ENCODE measurements around the gene S100A6. TPM values are rescaled to one million over a fixed set of nuclear protein-coding genes. Genes with fewer than 3 reads are reported as not detected.

Gene S100A6
- total and polyA plus RNA-seq, 2 donors: 322 to 1,706 TPM

DNA sequence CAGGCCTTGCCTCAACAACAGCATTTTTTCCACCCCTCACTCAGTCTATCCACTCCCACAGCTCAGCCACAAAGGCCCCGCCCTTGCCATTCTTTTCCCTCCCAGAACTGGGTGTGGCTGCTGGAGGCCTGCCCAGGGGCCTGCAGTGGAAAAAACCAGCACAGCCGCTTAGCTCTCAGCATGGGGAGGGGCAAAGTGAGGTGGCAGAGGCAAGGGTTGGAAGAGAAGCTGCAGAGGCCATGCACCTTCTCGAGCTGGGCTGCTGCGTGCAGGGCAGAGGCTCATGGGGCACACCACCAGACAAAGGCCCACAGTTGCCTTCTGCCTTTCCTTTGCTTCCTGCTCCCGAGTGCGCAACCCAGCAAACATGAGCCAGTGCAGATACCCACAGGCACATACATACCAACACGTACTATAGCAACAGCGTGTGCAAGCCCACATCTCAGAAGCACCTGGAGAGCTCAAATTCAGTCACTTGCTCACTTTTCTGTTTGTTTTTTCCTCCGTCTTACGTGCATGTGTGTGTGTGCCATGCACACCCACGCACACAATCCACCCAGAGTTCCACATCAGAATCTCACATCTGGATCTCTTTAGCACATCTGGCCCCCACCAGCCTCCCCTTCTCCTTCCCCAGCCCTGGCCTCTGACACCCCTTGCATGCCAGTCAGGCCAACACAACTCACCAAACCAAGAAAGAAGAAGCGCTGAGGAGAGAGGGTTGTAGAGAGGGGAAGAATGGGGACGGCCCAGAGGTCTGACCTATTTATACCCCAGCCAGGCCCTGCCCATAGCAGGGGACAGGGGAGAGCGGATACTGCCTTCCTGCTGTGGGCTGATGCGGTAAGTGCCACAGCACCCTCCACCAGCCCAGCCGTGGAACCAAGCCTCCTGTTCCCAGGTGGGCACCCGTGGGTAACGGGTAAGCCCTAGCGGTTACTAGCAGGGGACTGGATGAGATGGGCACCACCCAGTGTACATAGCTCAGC is 9.6 kb upstream of the S100A6 start, which contains the start of gene S100A4:
Gene S100A4 (minus strand): TSS at position 740 of the 989 bp plus-strand sequence. CDS start 1,012 bp downstream, outside the sequence.
- peak within 1 kb of the TSS; percentile 73 for H3K27ac ChIP-seq (ENCODE audit: low read depth)
- DNase-seq (ENCODE audit: extremely low spot score): peak; percentile 89
- H3K4me3 ChIP-seq (ENCODE audit: low read depth, low read length): peak within 1 kb of the TSS; percentile 16
- peaks cover 2% of the 10 kb centered on the region for H3K4me1 ChIP-seq (ENCODE audit: insufficient read depth)
- 37% methylated on average over 19 of the region's 19 CpGs for WGBS
- H3K36me3 ChIP-seq (ENCODE audit: insufficient read depth): no peaks in the 10 kb centered on the region

DNA sequence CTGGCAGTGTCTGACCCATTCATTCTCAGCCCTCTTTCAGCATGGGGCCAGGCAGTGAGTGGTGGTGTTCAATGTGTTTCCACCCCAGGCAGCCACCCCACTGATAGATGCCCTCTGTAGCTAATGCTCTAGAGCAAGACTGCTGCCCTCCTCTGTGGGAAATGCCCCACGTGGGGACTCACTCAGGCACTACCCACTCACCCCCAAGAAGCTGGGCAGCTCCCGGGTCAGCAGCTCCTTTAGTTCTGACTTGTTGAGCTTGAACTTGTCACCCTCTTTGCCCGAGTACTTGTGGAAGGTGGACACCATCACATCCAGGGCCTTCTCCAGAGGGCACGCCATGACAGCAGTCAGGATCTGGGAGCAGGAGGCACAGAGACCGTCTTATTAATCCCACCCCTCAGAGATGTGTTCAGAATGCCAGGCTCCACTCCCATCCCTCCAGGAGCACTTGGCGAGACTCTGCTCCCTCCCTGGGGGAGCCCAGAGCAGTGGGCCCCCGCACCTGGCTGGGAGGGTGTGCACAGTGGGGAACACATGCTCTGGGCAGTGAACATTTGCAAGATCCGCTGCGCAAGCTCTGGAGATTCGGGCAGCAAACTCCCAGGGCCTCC is 8.8 kb upstream of the S100A6 start:
- Histone ChIP-seq H3K4me1 (ENCODE audit: insufficient read depth) (peaks cover 2% of the 10 kb centered on the region), H3K36me3 (ENCODE audit: insufficient read depth) (no peaks in the 10 kb centered on the region)
- 49% methylated on average over 10 of the region's 10 CpGs for WGBS

DNA sequence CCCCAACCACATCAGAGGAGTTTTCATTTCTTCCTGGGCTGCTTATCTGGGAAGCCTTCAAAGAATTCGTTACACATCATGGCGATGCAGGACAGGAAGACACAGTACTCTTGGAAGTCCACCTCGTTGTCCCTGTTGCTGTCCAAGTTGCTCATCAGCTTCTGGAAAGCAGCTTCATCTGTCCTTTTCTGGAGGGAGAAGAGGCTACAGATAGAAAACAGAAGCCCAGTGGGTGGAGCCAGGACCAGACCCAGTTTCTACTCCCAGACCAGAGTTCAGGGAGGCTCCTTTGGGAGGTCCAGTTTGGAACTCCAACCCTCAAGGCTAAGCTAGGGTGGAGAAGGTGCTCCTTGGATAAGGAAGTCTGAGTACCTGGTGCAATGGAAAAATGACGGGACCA is 7.9 kb upstream of the S100A6 start:
- 67% methylated on average over 4 of the region's 4 CpGs for WGBS
- DNase-seq (ENCODE audit: extremely low spot score): no peak
- Histone ChIP-seq H3K4me1 (ENCODE audit: insufficient read depth) (peaks cover 2% of the 10 kb centered on the region), H3K4me3 (ENCODE audit: low read depth, low read length) (no peak overlapping the region), H3K27ac (ENCODE audit: low read depth) (no peak overlapping the region), H3K36me3 (ENCODE audit: insufficient read depth) (no peaks in the 10 kb centered on the region)

More for the DNA sequence above, 8.8 kb upstream of the S100A6 start:
- peak overlapping the region; percentile 71 for H3K27ac ChIP-seq (ENCODE audit: low read depth)
- no peak for DNase-seq (ENCODE audit: extremely low spot score)
- H3K4me3 ChIP-seq (ENCODE audit: low read depth, low read length): peak overlapping the region; percentile 11

DNA sequence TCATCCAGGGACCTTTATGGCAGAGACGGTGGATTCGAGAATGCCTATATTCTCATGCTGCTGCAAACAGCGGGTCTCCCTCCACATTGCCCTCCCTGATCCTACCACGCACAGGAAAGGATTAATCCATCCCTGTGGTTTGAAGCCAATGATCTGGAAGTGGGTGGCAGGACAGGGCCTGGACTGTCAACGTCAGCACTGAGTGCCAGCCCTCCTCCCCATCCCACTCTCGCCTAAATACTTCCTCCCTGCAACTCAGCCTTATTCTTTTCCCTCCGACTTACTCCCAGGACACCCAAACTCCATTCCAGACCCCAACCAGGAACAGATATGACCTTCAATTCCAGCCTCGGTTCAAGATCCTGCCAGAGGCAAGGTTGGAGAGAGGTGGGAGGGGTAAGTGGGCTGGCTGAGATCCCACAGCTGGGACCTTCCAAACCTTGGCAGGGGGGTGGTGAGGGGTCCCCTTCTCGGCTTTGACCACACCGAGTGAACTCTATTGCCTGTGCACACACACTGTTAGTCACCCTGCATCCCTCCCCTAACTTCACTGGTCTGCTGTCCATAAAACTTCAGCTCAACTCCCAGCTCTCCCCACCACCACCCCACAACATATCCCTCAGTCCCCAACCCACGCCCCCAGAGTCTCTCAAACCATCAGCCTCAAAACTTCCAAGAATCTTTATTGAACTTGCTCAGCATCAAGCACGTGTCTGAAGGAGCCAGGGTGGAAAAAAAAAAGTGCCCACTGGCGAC is 7.3 kb upstream of the S100A6 start:
- no peak for DNase-seq (ENCODE audit: extremely low spot score)
- Histone ChIP-seq H3K4me3 (ENCODE audit: low read depth, low read length) (no peak overlapping the region), H3K4me1 (ENCODE audit: insufficient read depth) (peaks cover 2% of the 10 kb centered on the region), H3K27ac (ENCODE audit: low read depth) (no peak overlapping the region), H3K36me3 (ENCODE audit: insufficient read depth) (no peaks in the 10 kb centered on the region)
- 69% methylated on average over 13 of the region's 13 CpGs for WGBS

DNA sequence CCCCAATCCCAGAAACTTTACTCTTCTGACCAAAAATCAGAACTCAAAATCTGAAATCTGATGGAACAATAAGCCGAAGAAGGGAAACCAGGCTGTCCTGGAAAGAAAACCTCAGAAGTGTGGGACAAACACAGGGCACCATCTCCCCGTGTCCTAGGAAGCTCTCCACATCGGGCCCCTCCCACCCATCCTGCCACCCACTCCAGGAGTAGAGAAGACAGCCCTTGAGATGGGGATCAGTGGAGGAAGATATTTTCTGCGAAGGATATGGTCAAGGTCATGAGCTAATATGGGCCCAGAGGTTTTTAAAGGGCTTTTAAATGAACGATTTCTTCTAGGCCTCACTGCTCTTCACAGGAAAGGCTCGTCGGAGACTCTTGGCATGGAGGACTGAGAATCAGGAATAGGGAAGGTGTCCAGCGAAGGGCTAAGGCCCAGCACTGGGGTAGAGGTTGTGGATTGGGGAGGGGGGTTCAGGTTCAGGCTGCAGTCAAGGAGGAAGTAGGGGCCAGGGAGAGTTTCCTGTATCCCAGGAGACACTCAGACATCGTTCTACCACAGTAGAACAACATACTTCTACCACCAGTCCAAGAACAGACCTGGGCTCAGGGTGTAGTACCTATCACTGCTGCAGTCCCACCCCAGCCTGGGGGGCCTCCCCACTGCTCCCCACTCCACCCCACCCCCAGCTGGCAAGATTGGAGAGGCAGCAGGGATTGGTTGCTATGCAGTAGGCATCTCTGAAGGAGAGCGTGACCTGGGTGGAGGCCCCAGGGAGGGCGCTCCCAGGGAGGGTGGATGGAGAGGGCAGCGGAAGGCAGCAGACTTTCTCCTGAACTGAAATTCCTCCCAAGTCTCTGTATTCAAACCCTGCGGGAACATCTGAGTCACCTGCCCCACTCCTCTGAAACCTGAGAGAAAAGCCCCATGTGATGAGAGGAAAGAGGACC is 6.1 kb upstream of the S100A6 start:
- H3K36me3 ChIP-seq (ENCODE audit: insufficient read depth): no peaks in the 10 kb centered on the region
- no peak overlapping the region for H3K27ac ChIP-seq (ENCODE audit: low read depth)
- no peak for DNase-seq (ENCODE audit: extremely low spot score)
- 71% methylated on average over 13 of the region's 13 CpGs for WGBS
- no peak overlapping the region for H3K4me3 ChIP-seq (ENCODE audit: low read depth, low read length)
- peaks cover 2% of the 10 kb centered on the region for H3K4me1 ChIP-seq (ENCODE audit: insufficient read depth)

DNA sequence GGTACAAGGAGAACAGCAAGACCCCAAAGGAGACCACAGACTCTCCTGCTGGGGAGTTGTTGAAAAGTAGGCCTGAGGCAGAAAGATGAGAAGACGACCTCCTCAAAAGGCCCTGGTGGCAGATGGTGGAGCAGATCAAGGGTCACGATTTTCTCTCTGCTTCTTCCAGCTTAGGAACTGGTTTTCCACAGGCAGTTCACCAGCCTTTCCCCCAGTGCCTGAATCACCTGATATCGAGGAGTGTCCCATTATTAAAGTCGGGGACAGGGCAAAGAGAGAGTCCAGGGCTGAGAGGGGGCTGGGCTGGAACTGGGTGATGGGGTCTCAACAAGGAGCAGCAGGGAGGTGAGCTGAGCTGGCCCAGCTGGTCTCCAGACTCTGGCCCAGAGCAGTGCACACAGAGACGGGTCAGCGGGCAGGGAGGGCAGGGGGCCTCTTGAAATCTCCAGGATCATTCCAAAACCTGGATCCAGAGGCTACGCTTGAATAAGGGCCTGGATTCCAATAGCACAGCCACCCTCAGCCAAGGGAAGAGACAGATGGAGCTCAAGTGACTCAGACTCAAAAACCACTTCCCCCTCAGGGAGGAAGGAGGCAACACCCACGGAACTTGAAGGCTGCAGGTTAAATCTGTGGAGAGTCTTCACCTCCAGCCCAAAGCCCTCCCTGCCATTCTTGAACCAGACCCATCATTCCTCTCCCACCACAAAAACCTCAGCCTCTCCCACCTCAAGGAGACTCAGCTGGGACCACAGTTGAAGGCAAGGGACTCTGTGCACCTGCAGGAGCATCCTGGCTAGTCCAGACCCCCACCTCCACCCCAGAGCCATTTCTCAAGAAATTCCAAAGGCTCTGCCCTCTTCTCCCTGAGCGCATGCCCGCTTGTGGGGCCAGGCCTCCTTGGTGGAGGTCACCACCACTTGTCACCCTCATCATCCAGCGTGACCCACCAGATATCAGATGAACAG is 4.9 kb upstream of the S100A6 start, which contains the start of gene S100A5:
Gene S100A5 (minus strand): TSS at position 541 of the 968 bp plus-strand sequence. CDS start 743 bp downstream, outside the sequence.
- H3K27ac ChIP-seq (ENCODE audit: low read depth): peak within 1 kb of the TSS; percentile 49
- DNase-seq (ENCODE audit: extremely low spot score): no peak
- 77% methylated on average over 11 of the region's 11 CpGs for WGBS
- no peaks in the 10 kb centered on the region for H3K36me3 ChIP-seq (ENCODE audit: insufficient read depth)
- H3K4me1 ChIP-seq (ENCODE audit: insufficient read depth): peaks cover 2% of the 10 kb centered on the region
- no peak within 1 kb of the TSS for H3K4me3 ChIP-seq (ENCODE audit: low read depth, low read length)

DNA sequence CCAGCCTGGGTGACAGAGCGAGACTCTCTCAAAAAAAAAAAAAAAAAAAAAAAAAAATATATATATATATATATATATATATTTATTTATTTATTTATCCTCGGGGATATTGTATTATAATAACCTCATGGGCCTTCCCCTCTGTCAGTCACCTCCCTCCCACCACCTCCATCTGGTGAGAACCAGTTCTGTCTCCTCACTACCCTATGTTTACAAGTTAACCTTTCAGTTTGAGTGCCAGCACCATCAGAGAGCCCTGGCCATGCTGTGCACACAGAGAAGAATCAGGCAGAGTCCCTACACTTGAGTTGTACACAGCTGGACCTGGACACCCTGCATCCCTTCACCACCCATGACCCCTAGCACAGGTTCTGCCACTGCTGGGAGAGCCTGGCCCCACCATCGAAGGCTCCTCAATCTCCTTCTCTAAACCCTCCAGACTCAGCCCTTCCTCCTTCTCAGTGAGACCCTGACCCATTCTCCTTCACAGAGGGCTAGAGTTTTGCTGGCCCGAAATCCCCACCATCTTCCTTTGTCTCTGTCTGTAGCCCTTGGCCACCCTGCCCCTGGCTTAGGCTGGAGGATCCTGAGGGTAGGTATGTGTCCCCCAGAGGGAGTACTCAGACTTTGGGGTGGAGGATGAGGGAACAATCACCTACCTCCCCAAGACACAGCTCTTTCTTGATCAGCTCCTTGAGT is 3.8 kb upstream of the S100A6 start:
- DNase-seq (ENCODE audit: extremely low spot score): no peak
- Histone ChIP-seq H3K27ac (ENCODE audit: low read depth) (no peak overlapping the region), H3K4me1 (ENCODE audit: insufficient read depth) (peaks cover 2% of the 10 kb centered on the region), H3K36me3 (ENCODE audit: insufficient read depth) (no peaks in the 10 kb centered on the region), H3K4me3 (ENCODE audit: low read depth, low read length) (no peak overlapping the region)
- WGBS: 87% methylated on average over 4 of the region's 4 CpGs

DNA sequence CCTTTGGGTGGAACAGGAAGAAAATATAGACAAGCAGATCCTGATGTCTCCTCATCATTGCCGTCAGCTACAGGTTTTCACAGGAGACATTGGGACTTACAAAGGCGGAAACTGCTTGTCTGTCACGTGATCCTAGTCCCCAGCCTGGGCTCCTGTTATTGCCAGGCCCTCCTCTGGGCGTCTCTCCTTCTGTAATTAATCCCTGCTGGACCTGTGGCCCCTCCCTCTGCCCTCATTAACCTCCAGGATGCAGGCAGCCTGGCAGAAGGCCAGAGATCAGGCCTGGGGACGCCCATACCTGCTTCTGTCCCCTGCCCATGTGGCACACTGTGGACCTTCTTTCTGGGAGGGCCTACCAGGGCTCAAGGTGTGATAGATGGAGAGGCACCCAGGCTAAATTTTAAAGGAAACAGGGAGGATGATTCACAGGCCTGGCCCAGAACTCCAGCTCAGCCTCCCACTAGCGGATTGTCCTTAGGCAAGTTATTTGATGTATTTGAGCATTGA is 2.6 kb upstream of the S100A6 start:
- no peak for DNase-seq (ENCODE audit: extremely low spot score)

DNA sequence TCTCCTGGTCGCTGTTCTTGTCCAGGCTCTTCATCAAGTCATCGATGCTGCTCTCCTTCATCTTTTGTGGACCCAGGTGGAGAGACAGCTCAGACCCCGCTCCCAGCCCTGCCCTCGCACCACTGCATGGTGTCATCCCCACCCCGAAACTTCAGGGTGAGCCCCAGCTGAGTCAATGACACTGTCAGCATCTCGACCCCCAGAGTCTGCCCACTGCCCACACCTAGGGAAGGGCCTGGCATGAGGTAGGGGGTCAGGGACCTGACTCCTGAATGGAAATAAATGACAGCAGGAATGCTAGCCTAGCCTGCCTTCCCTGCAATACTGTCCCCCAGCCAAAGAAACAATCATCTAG is 1.6 kb upstream of the S100A6 start:
- Histone ChIP-seq H3K36me3 (ENCODE audit: insufficient read depth) (no peaks in the 10 kb centered on the region), H3K4me1 (ENCODE audit: insufficient read depth) (peaks cover 2% of the 10 kb centered on the region), H3K4me3 (ENCODE audit: low read depth, low read length) (no peak overlapping the region), H3K27ac (ENCODE audit: low read depth) (no peak overlapping the region)
- no peak for DNase-seq (ENCODE audit: extremely low spot score)
- 98% methylated on average over 6 of the region's 6 CpGs for WGBS

More for the DNA sequence above, 2.6 kb upstream of the S100A6 start:
- WGBS: 81% methylated on average over 6 of the region's 6 CpGs
- no peak overlapping the region for H3K4me3 ChIP-seq (ENCODE audit: low read depth, low read length)
- H3K4me1 ChIP-seq (ENCODE audit: insufficient read depth): peaks cover 2% of the 10 kb centered on the region
- H3K36me3 ChIP-seq (ENCODE audit: insufficient read depth): no peaks in the 10 kb centered on the region
- H3K27ac ChIP-seq (ENCODE audit: low read depth): no peak overlapping the region

DNA sequence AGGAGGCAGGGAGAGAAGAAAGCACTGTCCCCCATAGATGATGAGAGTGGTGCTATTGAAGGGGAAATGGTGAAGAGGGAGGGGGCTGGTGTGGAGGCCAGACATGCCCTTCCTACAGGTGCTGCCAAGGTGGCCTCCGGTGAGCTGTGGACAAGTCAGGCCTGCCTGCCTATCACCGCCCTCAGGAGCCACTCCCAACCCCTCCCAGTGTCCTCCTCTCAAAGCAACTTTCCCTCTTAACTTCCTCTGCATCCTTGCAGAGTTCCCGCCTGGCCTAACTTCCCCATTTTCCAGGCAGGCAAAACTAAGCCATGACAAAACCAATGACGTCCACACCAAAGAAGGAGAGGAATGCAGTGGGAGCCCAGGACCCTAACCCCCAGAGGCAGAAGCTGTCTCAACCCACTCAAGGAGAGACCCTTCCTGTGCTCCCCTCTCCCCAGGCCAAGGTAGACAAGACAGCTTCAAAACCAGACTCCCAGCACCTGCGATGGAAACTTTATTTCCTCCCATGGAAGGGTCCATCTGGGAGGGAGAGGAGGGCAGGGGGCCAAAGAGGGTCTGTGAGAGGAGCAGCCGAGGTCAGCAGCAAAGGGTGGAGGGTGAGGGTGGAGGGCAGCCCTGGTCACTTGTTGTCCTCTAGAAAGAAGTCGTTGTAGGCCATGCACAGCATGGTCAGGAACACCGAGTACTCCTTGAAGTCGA is 1.0 kb upstream of the S100A6 start:
- peak overlapping the region; percentile 48 for H3K4me3 ChIP-seq (ENCODE audit: low read depth, low read length)
- peaks cover 2% of the 10 kb centered on the region for H3K4me1 ChIP-seq (ENCODE audit: insufficient read depth)
- no peak for DNase-seq (ENCODE audit: extremely low spot score)
- WGBS: 85% methylated on average over 9 of the region's 9 CpGs
- no peaks in the 10 kb centered on the region for H3K36me3 ChIP-seq (ENCODE audit: insufficient read depth)
- peak overlapping the region; percentile 98 for H3K27ac ChIP-seq (ENCODE audit: low read depth)
